Activated effector memory CD4-positive, alpha-beta T cell treated with Interleukin-2 at 50 U/mL for 16 hours (primary cell): ENCODE results near the gene AMELY.
"Not testable (repeated sequence)": the region's sequence is repeated elsewhere in the genome, so short reads cannot be mapped to it uniquely, and the experiment has no call there.

Source experiments
- DNase-seq: peaks from one replicate; pipeline ENCODE4 v3.0.0-alpha.2; 2020

AMELY gene

GRCh38 chrY:6911253-6911881 lies at the start of gene AMELY:
TSS of gene AMELY (minus strand) at chrY:6911752. CDS start at chrY:6872608, 39,144 bp downstream.
- no peak for DNase-seq

- DNase-seq, result no peak
These were observed 38.4 kb upstream of the AMELY start for GRCh38 chrY:6949947-6950346.

GRCh38 chrY:6948378-6948777 lies 36.8 kb upstream of the AMELY start:
- no peak for DNase-seq

- no peak for DNase-seq
These were observed 36.1 kb upstream of the AMELY start for GRCh38 chrY:6947695-6948094.

GRCh38 chrY:6935497-6935896 lies 23.9 kb upstream of the AMELY start:
- no peak for DNase-seq

- no peak for DNase-seq
These were observed 20.3 kb upstream of the AMELY start for GRCh38 chrY:6931779-6932396.

- DNase-seq, result no peak
These were observed 17.7 kb upstream of the AMELY start for GRCh38 chrY:6929237-6929636.

- DNase-seq, result no peak
These were observed 16.7 kb upstream of the AMELY start for GRCh38 chrY:6928265-6928664.

- DNase-seq, result no peak
These were observed 9.5 kb upstream of the AMELY start for GRCh38 chrY:6921061-6921460.

GRCh38 chrY:6913362-6913761 lies 1.8 kb upstream of the AMELY start:
- DNase-seq, result no peak

GRCh38 chrY:6910372-6911252 lies 940 bp downstream of the AMELY start, which contains the start of gene TBL1Y:
TSS of gene TBL1Y (plus strand) at chrY:6910697. CDS start at chrY:7025085, 114,388 bp downstream.
- no peak for DNase-seq

GRCh38 chrY:6909856-6910255 lies 1.7 kb downstream of the AMELY start:
- DNase-seq, result no peak

GRCh38 chrY:6909118-6909521 lies 2.4 kb downstream of the AMELY start:
- DNase-seq, result no peak

- DNase-seq, result not testable (repeated sequence)
These were observed 3.5 kb downstream of the AMELY start for GRCh38 chrY:6908021-6908420.

- no peak for DNase-seq
These were observed 4.0 kb downstream of the AMELY start for GRCh38 chrY:6907591-6907990.

- not testable (repeated sequence) for DNase-seq
These were observed 9.4 kb downstream of the AMELY start for GRCh38 chrY:6902116-6902515.

- DNase-seq, result no peak
These were observed 16.3 kb downstream of the AMELY start for GRCh38 chrY:6895236-6895635.

GRCh38 chrY:6894496-6894895 lies 17.1 kb downstream of the AMELY start:
- no peak for DNase-seq

GRCh38 chrY:6849384-6849783 lies 62.2 kb downstream of the AMELY start:
- DNase-seq, result no peak

GRCh38 chrY:6842650-6843049 lies 68.9 kb downstream of the AMELY start:
- not testable (repeated sequence) for DNase-seq
